ENCODE results near the gene IFT80. TPM values are rescaled to one million over a fixed set of nuclear protein-coding genes. Genes with fewer than 3 reads are reported as not detected.

IFT80 gene
- total and polyA plus RNA-seq, 9 of the 15 experiments (the other 6 are each of a cell fraction or from before 2014, with no cell fraction given) = 6.7 to 21.1 (median 16.4) TPM

DNA sequence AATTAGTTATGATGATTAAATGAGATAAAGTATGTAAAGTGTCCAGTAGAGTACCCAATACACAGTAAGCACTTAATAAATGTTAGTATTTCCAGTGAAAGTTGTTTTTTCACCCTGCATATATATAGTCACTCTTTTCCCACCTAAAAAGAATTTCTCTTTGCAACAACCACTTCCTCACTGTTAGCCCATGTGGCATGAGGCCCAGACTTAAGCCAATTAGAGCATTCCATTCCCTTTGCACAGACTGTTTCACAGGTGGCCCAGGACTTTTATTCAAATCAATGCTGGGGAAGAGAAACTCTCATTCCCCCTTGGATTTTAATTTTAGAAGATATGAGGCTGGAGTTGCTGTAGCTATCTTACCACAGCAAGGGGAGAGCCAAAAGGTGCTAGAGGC is 3.7 kb downstream of the IFT80 start (continued):
- TF ChIP-seq, protein P1, sequence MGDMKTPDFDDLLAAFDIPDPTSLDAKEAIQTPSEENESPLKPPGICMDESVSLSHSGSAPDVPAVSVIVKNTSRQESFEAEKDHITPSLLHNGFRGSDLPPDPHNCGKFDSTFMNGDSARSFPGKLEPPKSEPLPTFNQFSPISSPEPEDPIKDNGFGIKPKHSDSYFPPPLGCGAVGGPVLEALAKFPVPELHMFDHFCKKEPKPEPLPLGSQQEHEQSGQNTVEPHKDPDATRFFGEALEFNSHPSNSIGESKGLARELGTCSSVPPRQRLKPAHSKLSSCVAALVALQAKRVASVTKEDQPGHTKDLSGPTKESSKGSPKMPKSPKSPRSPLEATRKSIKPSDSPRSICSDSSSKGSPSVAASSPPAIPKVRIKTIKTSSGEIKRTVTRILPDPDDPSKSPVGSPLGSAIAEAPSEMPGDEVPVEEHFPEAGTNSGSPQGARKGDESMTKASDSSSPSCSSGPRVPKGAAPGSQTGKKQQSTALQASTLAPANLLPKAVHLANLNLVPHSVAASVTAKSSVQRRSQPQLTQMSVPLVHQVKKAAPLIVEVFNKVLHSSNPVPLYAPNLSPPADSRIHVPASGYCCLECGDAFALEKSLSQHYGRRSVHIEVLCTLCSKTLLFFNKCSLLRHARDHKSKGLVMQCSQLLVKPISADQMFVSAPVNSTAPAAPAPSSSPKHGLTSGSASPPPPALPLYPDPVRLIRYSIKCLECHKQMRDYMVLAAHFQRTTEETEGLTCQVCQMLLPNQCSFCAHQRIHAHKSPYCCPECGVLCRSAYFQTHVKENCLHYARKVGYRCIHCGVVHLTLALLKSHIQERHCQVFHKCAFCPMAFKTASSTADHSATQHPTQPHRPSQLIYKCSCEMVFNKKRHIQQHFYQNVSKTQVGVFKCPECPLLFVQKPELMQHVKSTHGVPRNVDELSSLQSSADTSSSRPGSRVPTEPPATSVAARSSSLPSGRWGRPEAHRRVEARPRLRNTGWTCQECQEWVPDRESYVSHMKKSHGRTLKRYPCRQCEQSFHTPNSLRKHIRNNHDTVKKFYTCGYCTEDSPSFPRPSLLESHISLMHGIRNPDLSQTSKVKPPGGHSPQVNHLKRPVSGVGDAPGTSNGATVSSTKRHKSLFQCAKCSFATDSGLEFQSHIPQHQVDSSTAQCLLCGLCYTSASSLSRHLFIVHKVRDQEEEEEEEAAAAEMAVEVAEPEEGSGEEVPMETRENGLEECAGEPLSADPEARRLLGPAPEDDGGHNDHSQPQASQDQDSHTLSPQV (IDR thresholded peaks at IDR 0.05) = peak; percentile 48; the same call in 1 of the 2 replicates

DNA sequence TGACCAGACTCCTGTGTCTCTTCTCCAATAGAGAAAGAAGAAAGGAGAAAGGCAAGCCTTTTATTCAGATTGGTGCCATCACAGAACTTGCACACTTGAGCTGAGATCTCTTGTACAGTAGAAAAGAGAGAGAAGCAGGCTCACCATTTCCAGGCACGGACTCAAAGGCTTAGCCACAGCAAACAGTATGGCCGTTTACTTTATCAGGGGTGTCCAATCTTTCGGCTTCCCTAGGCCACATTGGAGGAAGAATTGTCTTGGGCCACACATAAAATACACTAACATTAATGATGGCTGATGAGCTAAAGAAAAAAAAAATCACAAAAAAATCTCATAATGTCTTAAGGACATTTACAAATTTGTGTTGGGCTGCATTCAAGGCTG is 5.0 kb downstream of the IFT80 start:
- Histone ChIP-seq H2AFZ (ENCODE audit: low read depth, low read length) (peak overlapping the region; percentile 61), H4K20me1 (replicated peaks; ENCODE audit: control insufficient read depth, insufficient read depth, low read length) (no peaks in the 10 kb centered on the region), H3K9me3 (replicated peaks; ENCODE audit: control insufficient read depth, insufficient read depth, low read depth, low read length) (no peaks in the 10 kb centered on the region), H3K4me1 (replicated peaks in 1 of 2; ENCODE audit: control insufficient read depth in 2 of 2, insufficient read depth in 2 of 2, low read length in 2 of 2) (peaks cover 9 to 33% of the 10 kb centered on the region in 2 experiments; a peak in 4 of 5 replicates), H3K9me1 (ENCODE audit: control insufficient read depth, insufficient read depth, low read length) (no peaks in the 10 kb centered on the region), H3K9ac (ENCODE audit: insufficient read depth in 1 of 2, low read depth in 2 of 2, low read length in 2 of 2) (peak overlapping the region; percentile 47 to 55; a peak in 3 of 4 replicates), H3K79me2 (ENCODE audit: control insufficient read depth, insufficient read depth, low read length) (peaks cover 47% of the 10 kb centered on the region), H3K4me3 (no peak overlapping the region), H3K27me3 (ENCODE audit: control insufficient read depth in 2 of 2, insufficient read depth in 2 of 2, low read length in 2 of 2) (no peaks in the 10 kb centered on the region), H3K36me3 (ENCODE audit: control insufficient read depth, insufficient read depth, low read length) (no peaks in the 10 kb centered on the region), H3K4me2 (ENCODE audit: insufficient read depth, low read length) (peak overlapping the region; percentile 66), H3K27ac (ENCODE audit: extremely low read depth, low read depth, low read length) (peak overlapping the region; percentile 77)
- intact Hi-C loops (cut with micrococcal nuclease) (no loop called here), in situ Hi-C loops (cut with MboI) (no loop called here)
- peak; percentile 68 for ATAC-seq
- CTCF ChIA-PET (ENCODE audit: low intra/inter-chr PET ratio) = no interaction called here
- POLR2A ChIA-PET = interaction anchor here (1.3 to 1.8 kb wide), 2 partner anchors 13 to 18 kb away, joined by 4 to 6 read pairs; no protein-coding TSS in a partner anchor
- WGBS (ENCODE audit: insufficient coverage, low coverage, missing lambda C conversion rate) = 0% methylated on average over 3 of the region's 3 CpGs
- no peak for FAIRE-seq
- peak in 2 of 4 experiments; percentile 27 to 63 for DNase-seq (ENCODE audit: extremely low read depth in 1 of 4, low spot score in 3 of 4)
- BruUV-seq (replicated peaks) = no TSS peak
- TF ChIP-seq, protein P2, sequence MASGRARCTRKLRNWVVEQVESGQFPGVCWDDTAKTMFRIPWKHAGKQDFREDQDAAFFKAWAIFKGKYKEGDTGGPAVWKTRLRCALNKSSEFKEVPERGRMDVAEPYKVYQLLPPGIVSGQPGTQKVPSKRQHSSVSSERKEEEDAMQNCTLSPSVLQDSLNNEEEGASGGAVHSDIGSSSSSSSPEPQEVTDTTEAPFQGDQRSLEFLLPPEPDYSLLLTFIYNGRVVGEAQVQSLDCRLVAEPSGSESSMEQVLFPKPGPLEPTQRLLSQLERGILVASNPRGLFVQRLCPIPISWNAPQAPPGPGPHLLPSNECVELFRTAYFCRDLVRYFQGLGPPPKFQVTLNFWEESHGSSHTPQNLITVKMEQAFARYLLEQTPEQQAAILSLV (tag; IDR thresholded peaks at IDR 0.05) = 0 out of 2 replicates have a peak, but pooled peaks have one; percentile 25
- TF ChIP-seq, protein P1 (IDR thresholded peaks at IDR 0.05) = peak; percentile 65; the same call in 1 of the 2 replicates
- TF ChIP-seq TRIM28 (IDR thresholded peaks at IDR 0.05) = no peak
- no peak for TF ChIP-seq ELF1 (tag; IDR thresholded peaks at IDR 0.05)
- 0 out of 2 replicates have a peak, but pooled peaks have one; percentile 2 for TF ChIP-seq NCOR1 (IDR thresholded peaks at IDR 0.05)
- TF ChIP-seq, protein P3, sequence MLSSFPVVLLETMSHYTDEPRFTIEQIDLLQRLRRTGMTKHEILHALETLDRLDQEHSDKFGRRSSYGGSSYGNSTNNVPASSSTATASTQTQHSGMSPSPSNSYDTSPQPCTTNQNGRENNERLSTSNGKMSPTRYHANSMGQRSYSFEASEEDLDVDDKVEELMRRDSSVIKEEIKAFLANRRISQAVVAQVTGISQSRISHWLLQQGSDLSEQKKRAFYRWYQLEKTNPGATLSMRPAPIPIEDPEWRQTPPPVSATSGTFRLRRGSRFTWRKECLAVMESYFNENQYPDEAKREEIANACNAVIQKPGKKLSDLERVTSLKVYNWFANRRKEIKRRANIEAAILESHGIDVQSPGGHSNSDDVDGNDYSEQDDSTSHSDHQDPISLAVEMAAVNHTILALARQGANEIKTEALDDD (IDR thresholded peaks at IDR 0.05) = peak; percentile 59
- 0 out of 4 replicates have a peak, but pooled peaks of 1 of the 2 experiments have one; percentile 1 for TF ChIP-seq RCOR1 (IDR thresholded peaks at IDR 0.05; ENCODE audit: borderline replicate concordance in 1 of 2, low read depth in 2 of 2, low read length in 2 of 2)
- no peak for TF ChIP-seq ZZZ3 (IDR thresholded peaks at IDR 0.05)
- peak; percentile 42; the same call in 1 of the 2 replicates for TF ChIP-seq ZFX (CRISPR knock-in tag; IDR thresholded peaks at IDR 0.05)

Data from K562 (cell line).